ENCODE data around the gene ADTRP.

GRCh38 chr6:11761744-11762620, 16.6 kb downstream of the ADTRP start:
- TF ChIP-seq CTCF (IDR thresholded peaks at IDR 0.05), result no peak
- TF ChIP-seq POLR2A (IDR thresholded peaks at IDR 0.05), result no peak
- TF ChIP-seq POLR2AphosphoS5 (IDR thresholded peaks at IDR 0.05), result no peak
